ENCODE data around the gene SRGAP3. TPM values are rescaled to one million over a fixed set of nuclear protein-coding genes. Genes with fewer than 3 reads are reported as not detected.

SRGAP3 gene
- total RNA-seq, 1 experiment from 2014 or later, result 17.9 TPM

DNA sequence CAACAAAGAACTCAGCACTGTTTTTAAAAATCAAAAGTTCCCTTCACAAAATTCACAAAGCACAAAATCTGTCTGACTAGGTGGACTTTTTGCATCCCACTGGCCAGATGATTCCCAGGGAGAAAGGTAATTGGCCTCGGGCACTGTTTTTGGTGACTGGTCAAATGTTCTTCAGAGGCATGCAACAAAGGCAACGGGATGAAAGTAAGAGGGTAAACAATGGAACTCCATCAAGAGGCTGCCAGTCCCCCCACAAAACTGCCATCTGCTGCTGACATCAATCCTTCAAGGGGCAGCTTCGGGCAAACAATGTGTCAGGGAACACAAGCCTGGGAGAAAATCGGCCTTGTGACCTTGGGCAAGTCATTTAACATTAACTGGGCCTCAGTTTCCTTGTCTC lies 3.3 kb downstream of the SRGAP3 start:
- no peak overlapping the region for H3K27ac Mint-ChIP-seq
- H3K4me1 Mint-ChIP-seq, result peaks cover 51% of the 10 kb centered on the region

More for the DNA sequence above, 3.3 kb downstream of the SRGAP3 start:
- POLR2A ChIA-PET, result no interaction called here
- no peak for DNase-seq (ENCODE audit: low spot score)
- Mint-ChIP-seq H3K4me3 (no peak overlapping the region), H3K36me3 (no peaks in the 10 kb centered on the region), H3K9me3 (no peaks in the 10 kb centered on the region), H3K27me3 (ENCODE audit: low read depth) (no peaks in the 10 kb centered on the region)
- TF ChIP-seq MXD4 (CRISPR knock-in tag; IDR thresholded peaks at IDR 0.05; ENCODE audit: borderline replicate concordance) (no peak), CBFB (CRISPR knock-in tag; IDR thresholded peaks at IDR 0.05; ENCODE audit: low read depth) (no peak), ATF2 (CRISPR knock-in tag; IDR thresholded peaks at IDR 0.05; ENCODE audit: borderline replicate concordance, low read depth) (no peak), ZBTB21 (CRISPR knock-in tag; IDR thresholded peaks at IDR 0.05; ENCODE audit: borderline replicate concordance) (no peak), E2F5 (CRISPR knock-in tag; IDR thresholded peaks at IDR 0.05) (no peak), USF1 (CRISPR knock-in tag; IDR thresholded peaks at IDR 0.05) (no peak), EMX1 (CRISPR knock-in tag; IDR thresholded peaks at IDR 0.05) (no peak), ZNF425 (CRISPR knock-in tag; conservative IDR thresholded peaks at IDR 0.05) (no peak), SOX15 (CRISPR knock-in tag; IDR thresholded peaks at IDR 0.05) (no peak), ATF6 (CRISPR knock-in tag; IDR thresholded peaks at IDR 0.05) (no peak), FOXK1 (CRISPR knock-in tag; IDR thresholded peaks at IDR 0.05) (no peak), FOXP1 (CRISPR knock-in tag; IDR thresholded peaks at IDR 0.05; ENCODE audit: borderline replicate concordance) (no peak)
- TF ChIP-seq, protein P1, sequence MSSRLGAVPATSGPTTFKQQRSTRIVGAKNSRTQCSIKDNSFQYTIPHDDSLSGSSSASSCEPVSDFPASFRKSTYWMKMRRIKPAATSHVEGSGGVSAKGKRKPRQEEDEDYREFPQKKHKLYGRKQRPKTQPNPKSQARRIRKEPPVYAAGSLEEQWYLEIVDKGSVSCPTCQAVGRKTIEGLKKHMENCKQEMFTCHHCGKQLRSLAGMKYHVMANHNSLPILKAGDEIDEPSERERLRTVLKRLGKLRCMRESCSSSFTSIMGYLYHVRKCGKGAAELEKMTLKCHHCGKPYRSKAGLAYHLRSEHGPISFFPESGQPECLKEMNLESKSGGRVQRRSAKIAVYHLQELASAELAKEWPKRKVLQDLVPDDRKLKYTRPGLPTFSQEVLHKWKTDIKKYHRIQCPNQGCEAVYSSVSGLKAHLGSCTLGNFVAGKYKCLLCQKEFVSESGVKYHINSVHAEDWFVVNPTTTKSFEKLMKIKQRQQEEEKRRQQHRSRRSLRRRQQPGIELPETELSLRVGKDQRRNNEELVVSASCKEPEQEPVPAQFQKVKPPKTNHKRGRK (CRISPR knock-in tag; IDR thresholded peaks at IDR 0.05; ENCODE audit: borderline replicate concordance), result no peak
- TF ChIP-seq, protein P2, sequence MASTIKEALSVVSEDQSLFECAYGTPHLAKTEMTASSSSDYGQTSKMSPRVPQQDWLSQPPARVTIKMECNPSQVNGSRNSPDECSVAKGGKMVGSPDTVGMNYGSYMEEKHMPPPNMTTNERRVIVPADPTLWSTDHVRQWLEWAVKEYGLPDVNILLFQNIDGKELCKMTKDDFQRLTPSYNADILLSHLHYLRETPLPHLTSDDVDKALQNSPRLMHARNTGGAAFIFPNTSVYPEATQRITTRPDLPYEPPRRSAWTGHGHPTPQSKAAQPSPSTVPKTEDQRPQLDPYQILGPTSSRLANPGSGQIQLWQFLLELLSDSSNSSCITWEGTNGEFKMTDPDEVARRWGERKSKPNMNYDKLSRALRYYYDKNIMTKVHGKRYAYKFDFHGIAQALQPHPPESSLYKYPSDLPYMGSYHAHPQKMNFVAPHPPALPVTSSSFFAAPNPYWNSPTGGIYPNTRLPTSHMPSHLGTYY (CRISPR knock-in tag; IDR thresholded peaks at IDR 0.05), result no peak
- ATAC-seq, result no peak
- CTCF ChIA-PET, result no interaction called here

Data from WTC11 (cell line).